ENCODE results near the gene REXO5.

The REXO5 gene

GRCh38 chr16:20873331-20873730, 67.0 kb downstream of the REXO5 start:
- DNase-seq: no peak

- DNase-seq: no peak
Measured at GRCh38 chr16:20874088-20874581, 67.8 kb downstream of the REXO5 start.

DNA sequence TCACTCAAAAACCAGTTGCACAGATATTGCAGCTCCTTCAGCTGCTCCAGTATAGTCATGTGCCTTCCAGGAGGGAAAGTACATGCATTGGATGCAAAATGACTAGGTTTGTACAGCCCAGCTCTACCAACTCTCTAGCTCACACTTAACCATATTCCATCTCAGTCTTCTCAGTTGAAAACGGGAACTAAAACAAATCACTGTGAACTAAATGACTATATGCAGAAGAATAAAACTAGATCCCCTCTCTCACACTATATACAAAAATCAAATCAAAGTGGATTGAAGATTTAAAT, 69.0 kb downstream of the REXO5 start:
- DNase-seq: no peak

- no peak for DNase-seq
Measured at GRCh38 chr16:20878682-20879147, 72.4 kb downstream of the REXO5 start.

- no peak for DNase-seq
Measured at GRCh38 chr16:20879175-20880040, 73.1 kb downstream of the REXO5 start.

DNA sequence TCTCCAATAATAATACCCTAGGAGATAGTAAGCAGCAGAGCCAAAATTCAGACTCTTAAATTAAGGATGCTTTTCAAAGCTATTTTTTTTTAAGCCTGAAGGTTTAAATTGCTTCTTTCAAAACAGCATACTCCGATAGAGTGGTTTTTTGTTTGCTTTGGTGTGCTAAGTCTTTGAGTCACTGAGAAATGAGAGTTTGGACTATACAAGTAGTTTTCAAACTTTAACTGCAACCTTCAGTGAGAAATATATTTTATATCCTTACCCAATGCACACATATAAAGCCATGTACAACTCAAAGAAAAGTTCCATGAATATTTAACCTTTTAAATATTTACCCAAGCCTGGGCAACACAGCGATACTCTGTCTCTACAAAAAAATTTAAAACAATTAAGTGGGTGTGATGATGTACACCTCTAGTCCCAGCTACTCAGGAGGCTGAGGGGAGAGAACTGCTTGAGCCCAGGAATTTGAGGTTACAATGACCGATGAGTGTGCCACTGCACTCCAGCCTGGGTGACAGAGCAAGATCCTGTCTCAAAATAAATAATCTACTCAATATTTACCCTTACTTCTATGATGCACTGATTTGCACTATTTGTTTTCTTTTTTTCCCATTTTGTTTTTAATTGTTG, 74.7 kb downstream of the REXO5 start:
- DNase-seq: no peak

DNA sequence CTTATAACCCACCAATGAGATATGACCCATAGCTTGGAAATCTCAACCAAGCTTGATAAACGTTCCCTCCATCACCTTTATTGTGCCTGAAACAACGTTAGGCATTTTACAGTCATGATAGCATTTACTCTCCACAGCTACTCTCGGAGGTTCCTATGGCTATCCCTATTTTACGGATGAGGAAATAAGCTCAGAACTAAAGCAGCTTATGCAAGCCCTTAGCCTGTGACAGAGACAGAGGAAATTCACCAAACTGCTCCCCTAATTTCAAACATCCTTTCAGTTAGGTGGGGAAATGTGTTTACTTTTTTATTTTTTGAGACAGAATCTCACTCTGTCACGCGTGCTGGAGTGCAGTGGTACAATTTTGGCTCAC, 75.2 kb downstream of the REXO5 start:
- DNase-seq: no peak

DNA sequence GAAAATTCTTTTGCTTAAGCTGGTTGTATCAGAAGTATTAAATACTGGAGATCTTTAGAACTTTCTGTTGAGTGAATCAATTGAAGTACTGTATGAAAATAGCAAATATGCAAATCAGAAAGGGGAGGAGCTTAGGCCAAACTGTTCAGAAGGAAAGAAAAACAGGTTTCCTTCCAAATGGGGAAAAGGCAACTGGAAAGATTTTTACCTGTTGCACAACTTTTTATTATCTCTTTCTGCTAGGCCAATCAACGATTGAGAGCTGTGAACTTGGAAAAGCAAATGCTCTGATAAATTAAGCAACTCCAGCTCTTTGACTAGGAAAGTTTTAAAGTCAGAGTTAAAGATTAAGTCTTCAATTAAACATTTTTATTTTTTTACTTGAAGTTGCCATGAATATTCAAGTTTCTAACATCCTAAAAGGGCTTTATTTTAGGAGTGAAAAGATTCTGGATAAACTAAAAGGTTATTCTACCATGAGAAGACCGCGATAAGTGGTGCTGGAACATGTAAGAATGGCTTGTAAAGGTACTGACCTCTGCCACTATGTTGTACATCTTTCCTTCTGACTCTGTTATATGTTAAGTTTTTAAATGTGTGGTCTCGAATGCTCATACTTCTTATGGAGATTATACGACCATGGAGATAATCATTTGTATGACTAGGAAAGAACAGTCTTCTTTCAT, 77.4 kb downstream of the REXO5 start:
- DNase-seq: no peak

DNA sequence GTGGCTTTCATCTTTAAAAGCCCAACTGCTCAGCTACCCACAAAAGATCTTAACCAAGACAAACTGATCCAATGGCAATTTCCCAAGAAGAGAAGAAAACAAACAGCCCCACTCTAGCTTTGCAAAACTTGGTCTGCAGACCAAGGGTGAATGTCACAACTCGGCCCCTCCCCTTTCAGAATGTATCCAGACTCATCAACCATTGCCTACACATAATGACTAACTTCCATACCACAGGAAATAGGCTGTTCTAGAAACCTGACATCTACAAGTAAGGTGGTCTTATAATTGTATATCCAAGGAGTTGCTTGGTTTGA, 77.9 kb downstream of the REXO5 start:
- DNase-seq: no peak

GRCh38 chr16:20886320-20886719, 80.0 kb downstream of the REXO5 start:
- DNase-seq: no peak

DNA sequence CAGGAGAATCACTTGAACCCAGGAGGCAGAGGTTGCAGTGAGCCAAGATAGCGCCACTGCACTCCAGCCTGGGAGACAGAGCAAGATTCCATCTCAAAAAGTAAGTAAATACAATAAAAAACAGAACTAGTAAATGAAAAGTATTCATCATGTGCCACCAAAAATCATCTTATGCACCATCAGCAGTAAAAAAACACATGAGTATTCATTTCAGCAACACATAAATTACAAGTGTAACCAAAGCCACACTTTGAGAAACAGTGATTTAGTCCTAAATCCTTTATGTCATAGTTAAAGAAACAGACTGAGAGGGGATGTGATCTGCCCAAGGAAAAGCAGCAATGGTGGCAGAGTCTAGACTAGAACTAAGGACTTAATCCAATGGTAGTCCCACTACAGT, 80.9 kb downstream of the REXO5 start:
- no peak for DNase-seq

- DNase-seq: no peak
Measured at GRCh38 chr16:20889625-20890275, 83.4 kb downstream of the REXO5 start.

- DNase-seq: no peak
Measured at GRCh38 chr16:20894388-20894787, 88.1 kb downstream of the REXO5 start.

DNA sequence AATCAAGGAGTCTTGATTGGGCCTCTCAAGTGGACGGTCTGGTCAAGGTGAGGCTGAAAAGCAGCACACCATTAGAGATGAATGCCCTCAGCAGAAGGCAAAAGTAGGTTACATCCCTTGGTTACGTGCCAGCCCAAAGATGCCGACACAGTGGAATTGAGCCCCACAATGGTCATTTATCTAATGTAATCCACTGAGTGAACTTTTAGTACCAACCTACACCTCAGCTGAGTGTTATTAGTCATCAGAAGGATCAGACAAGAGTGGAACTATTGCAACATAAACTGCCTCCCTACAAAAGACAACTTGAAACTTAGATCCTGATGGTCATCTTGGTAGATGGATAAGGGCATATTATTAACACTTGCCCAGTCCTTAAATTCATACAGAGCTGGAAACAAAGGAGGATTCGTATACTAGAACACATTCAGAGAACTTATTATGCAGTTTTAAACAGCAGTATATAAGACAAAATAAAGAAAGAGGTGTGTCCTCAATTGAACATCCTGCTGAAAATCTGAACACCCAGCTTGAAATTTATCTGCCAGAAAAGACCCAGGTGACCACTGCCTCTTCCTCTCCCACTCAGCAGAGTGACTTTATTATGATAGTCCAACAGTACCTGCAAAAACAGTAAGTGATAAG, 91.0 kb downstream of the REXO5 start:
- DNase-seq: no peak

DNA sequence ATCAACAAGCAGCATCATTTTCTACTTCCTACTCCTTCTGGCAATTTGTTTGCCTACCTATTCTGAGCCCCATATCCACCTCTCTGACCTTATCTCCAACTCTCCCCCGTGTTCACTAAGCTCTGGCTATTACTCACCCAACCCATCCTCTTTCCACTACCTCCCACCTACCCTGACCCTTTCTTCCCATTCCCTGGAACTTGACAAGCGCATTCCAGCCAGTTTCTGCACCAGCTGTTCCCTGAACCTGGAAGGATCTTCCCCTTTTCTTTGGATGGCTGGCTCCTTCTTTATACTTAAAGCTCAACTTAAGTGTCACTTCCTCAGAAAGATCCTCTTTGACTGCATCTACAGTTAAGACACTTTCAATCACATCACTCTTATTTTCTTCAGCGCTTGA, 91.6 kb downstream of the REXO5 start:
- no peak for DNase-seq

GRCh38 chr16:20899071-20899470, 92.7 kb downstream of the REXO5 start:
- DNase-seq: no peak
